Measurements from ENCODE around the gene XRCC1. TPM values are rescaled to one million over a fixed set of nuclear protein-coding genes. Genes with fewer than 3 reads are reported as not detected.
A peak's percentile ranks its signal among the peaks of the same experiment; 100 is the strongest.

The XRCC1 gene
- total RNA-seq, 1 experiment from 2014 or later = 38.0 TPM

GRCh38 chr19:43581467-43581866, 6.1 kb upstream of the XRCC1 start:
- no peak overlapping the region for H2AFZ ChIP-seq (ENCODE audit: low read length)
- no peaks in the 10 kb centered on the region for H3K4me1 ChIP-seq (ENCODE audit: insufficient read depth, low read length)
- H3K9me3 ChIP-seq (ENCODE audit: control insufficient read depth, low read depth, low read length) = no peaks in the 10 kb centered on the region
- DNase-seq = no peak
- H2BK15ac ChIP-seq (ENCODE audit: low read depth, low read length) = no peak overlapping the region
- Mint-ChIP-seq H3K27me3 (ENCODE audit: low read depth) (no peaks in the 10 kb centered on the region), H3K4me3 (peak overlapping the region; percentile 86 to 92), H3K9me3 (no peaks in the 10 kb centered on the region), H3K4me1 (peaks cover 27 to 38% of the 10 kb centered on the region in 2 experiments), H3K27ac (no peak overlapping the region), H3K36me3 (ENCODE audit: insufficient read depth in 1 of 3, low read depth in 3 of 3) (peaks cover 4 to 17% (median 10%) of the 10 kb centered on the region in 3 experiments; a peak in 4 of 7 replicates)
- H2AK5ac ChIP-seq (ENCODE audit: insufficient read length, low read length) = no peak overlapping the region
- H3K4ac ChIP-seq (ENCODE audit: low read depth, low read length) = no peak overlapping the region
- H3K9ac ChIP-seq (ENCODE audit: extremely low read depth, insufficient read length, low read length) = peak overlapping the region; percentile 20
- H4K20me1 ChIP-seq (ENCODE audit: control insufficient read depth, insufficient read depth, insufficient read length) = no peaks in the 10 kb centered on the region
- H4K8ac ChIP-seq (replicated peaks; ENCODE audit: insufficient read length, low read depth, low read length) = no peak overlapping the region
- H3K23ac ChIP-seq (ENCODE audit: insufficient read length, low read depth, low read length) = no peak overlapping the region
- no peaks in the 10 kb centered on the region for H3K79me2 ChIP-seq (ENCODE audit: insufficient read depth, low read length)
- no peak for TF ChIP-seq CTCF (conservative IDR thresholded peaks at IDR 0.05)
- H3K79me1 ChIP-seq (ENCODE audit: insufficient read depth, low read depth, low read length, poor library complexity, severe bottlenecking) = no peaks in the 10 kb centered on the region
- H3K18ac ChIP-seq (ENCODE audit: insufficient read length, low read depth, low read length) = no peak overlapping the region
- H3K14ac ChIP-seq (ENCODE audit: insufficient read depth, low read length) = no peak overlapping the region
- no peak overlapping the region for H3K56ac ChIP-seq (ENCODE audit: insufficient read length, low read depth, low read length)
- H3K23me2 ChIP-seq (ENCODE audit: insufficient read length, low read depth, low read length, poor library complexity, severe bottlenecking) = peaks cover 5% of the 10 kb centered on the region
- H3K4me2 ChIP-seq (ENCODE audit: insufficient read depth, insufficient read length, low read length) = peak overlapping the region; percentile 86
- H4K5ac ChIP-seq (ENCODE audit: insufficient read length, low read depth, low read length) = no peak overlapping the region
- no peak overlapping the region for H2BK120ac ChIP-seq (ENCODE audit: low read depth, low read length, poor library complexity, severe bottlenecking)
- H2BK12ac ChIP-seq (ENCODE audit: insufficient read length, low read depth, low read length) = no peak overlapping the region
- H4K91ac ChIP-seq (ENCODE audit: insufficient read length, low read depth, low read length) = no peak overlapping the region
- no peak overlapping the region for H2BK5ac ChIP-seq (ENCODE audit: insufficient read length, low read length)
- no peaks in the 10 kb centered on the region for H3K27me3 ChIP-seq (ENCODE audit: insufficient read depth, low read length)
- no peak overlapping the region for H3T11ph ChIP-seq (ENCODE audit: low read length)
- no peak overlapping the region for H3K27ac ChIP-seq (ENCODE audit: insufficient read length, low read depth, low read length)
- no CpG with 5 or more reads among the region's 7 CpGs for WGBS (ENCODE audit: extremely low coverage, insufficient read length, low lambda C conversion rate)
- no peak overlapping the region for H2BK20ac ChIP-seq (ENCODE audit: low read depth, low read length, poor library complexity, severe bottlenecking)

Measured in H9 (cell line).